Fibroblast of lung (primary cell): Measurements from ENCODE around the gene COPE.

Experiments
- EZH2 ChIP-seq: IDR thresholded peaks from 2 replicates; pipeline ENCODE4 v1.5.1; 2012; ENCODE audit warnings: low read length, control low read depth, mild to moderate bottlenecking; ENCODE audit errors: missing control alignments
- TF ChIP-seq, protein P1 (sequence below), 2 donors: IDR thresholded peaks in 1 of 2; conservative IDR thresholded peaks in 1 of 2; 1 replicate in 1 of 2; 2 replicates in 1 of 2; pipeline ENCODE4 v1.5.1; 2011 to 2012; ENCODE audit warnings: low read length in 2 of 2, control low read depth in 1 of 2, inconsistent platforms in 1 of 2, low read depth in 1 of 2, mild to moderate bottlenecking in 1 of 2

DNA sequence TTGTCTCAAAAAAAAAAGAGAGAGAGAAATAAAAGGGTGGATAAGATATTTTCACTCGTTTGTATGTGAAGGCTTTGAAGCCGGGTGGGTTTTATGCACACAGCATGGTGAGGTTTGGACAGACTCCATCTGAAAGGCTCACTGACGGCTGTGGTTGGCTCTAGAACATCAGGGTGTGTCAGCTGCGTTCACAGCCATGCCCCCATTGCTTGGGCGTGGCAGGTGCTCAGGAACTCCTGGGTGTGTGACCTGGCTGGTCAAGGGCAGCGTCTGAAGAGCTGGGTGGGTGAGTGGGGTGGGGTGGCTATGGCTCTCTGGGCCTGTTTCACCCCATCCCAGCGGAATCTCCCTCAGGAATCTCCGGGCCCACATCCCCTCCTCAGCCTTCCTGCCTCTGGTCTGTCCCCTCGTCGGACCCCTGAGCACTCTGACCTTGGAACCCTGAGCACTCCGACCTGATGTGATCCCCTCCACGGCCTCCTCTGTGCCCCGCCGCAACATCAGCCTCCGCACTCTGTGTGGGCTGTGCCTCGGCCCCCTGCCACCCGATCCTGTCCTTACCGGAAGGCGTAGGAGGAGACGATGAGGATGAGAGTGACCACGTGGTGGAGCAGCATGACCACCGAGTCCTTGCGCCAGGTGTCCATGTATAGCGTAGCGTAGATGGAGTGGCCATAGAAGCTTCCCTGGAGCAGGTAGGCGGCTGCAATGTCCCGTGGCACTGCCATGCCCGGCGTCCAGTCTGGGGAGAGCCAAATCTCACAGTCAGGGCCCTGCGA, 35.5 kb downstream of the COPE start:
- TF ChIP-seq EZH2: no peak
- TF ChIP-seq, protein P1, sequence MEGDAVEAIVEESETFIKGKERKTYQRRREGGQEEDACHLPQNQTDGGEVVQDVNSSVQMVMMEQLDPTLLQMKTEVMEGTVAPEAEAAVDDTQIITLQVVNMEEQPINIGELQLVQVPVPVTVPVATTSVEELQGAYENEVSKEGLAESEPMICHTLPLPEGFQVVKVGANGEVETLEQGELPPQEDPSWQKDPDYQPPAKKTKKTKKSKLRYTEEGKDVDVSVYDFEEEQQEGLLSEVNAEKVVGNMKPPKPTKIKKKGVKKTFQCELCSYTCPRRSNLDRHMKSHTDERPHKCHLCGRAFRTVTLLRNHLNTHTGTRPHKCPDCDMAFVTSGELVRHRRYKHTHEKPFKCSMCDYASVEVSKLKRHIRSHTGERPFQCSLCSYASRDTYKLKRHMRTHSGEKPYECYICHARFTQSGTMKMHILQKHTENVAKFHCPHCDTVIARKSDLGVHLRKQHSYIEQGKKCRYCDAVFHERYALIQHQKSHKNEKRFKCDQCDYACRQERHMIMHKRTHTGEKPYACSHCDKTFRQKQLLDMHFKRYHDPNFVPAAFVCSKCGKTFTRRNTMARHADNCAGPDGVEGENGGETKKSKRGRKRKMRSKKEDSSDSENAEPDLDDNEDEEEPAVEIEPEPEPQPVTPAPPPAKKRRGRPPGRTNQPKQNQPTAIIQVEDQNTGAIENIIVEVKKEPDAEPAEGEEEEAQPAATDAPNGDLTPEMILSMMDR (conservative IDR thresholded peaks at IDR 0.05 in 1 of 2, IDR thresholded peaks at IDR 0.05 in 1 of 2; ENCODE audit: low read depth in 1 of 2, low read length in 2 of 2): no peak
